Stomach (tissue), 4 donors: ENCODE measurements around the gene HSPA12A.

Experiments
- POLR2AphosphoS5 ChIP-seq, 3 donors: sonication (generic); formaldehyde crosslinking; IDR thresholded peaks; one replicate each; pipeline ENCODE4 v1.6.1; 2016; ENCODE audit warnings: antibody characterized with exemption in 3 of 3
- TF ChIP-seq, protein P1 (sequence below), 7 experiments: fragments of 450-650 bp in 4 of 7; fragments of 200-600 bp in 3 of 7; sonication (generic) in 3 of 7; IDR thresholded peaks; one replicate each; pipeline ENCODE4 v1.5.1; 2016 to 2019; ENCODE audit warnings: antibody characterized with exemption in 7 of 7, control low read depth in 2 of 7, mild to moderate bottlenecking in 1 of 7

DNA sequence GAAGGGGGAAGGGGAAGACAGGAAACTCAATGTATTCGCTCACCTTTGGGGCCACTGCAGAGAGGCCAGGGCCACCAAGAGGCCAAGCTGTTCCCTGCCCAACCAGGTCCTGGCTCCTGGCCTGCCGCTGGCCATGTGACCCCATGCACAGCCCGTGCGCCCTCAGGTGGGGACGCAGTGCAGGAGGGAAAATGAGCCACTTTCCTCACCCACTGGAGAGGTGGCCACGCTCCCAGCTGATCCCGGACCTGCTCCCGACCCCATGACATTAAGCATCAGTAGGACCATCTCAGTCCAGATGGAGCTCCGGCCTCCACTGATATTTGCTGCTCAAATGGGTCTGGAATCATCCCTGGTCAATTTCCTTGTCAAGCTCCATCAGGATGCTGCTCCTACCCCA lies 40.2 kb downstream of the HSPA12A start:
- TF ChIP-seq POLR2AphosphoS5 (IDR thresholded peaks at IDR 0.05): no peak
- TF ChIP-seq, protein P1, sequence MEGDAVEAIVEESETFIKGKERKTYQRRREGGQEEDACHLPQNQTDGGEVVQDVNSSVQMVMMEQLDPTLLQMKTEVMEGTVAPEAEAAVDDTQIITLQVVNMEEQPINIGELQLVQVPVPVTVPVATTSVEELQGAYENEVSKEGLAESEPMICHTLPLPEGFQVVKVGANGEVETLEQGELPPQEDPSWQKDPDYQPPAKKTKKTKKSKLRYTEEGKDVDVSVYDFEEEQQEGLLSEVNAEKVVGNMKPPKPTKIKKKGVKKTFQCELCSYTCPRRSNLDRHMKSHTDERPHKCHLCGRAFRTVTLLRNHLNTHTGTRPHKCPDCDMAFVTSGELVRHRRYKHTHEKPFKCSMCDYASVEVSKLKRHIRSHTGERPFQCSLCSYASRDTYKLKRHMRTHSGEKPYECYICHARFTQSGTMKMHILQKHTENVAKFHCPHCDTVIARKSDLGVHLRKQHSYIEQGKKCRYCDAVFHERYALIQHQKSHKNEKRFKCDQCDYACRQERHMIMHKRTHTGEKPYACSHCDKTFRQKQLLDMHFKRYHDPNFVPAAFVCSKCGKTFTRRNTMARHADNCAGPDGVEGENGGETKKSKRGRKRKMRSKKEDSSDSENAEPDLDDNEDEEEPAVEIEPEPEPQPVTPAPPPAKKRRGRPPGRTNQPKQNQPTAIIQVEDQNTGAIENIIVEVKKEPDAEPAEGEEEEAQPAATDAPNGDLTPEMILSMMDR (IDR thresholded peaks at IDR 0.05): no peak
